NCI-H1092 (cell line): ENCODE results near the gene PELI2.

Experiments
- DNase-seq: peaks from one replicate; lab custom pipeline; 2025; lab: John Stamatoyannopoulos, UW

PELI2 gene

GRCh38 chr14:56172571-56172971, 54.4 kb downstream of the PELI2 start:
- DNase-seq: no peak

GRCh38 chr14:56173365-56173922, 55.2 kb downstream of the PELI2 start:
- no peak for DNase-seq

- no peak for DNase-seq
Measured at GRCh38 chr14:56175773-56176172, 57.6 kb downstream of the PELI2 start.

GRCh38 chr14:56176530-56176929, 58.3 kb downstream of the PELI2 start:
- DNase-seq: no peak

- no peak for DNase-seq
Measured at GRCh38 chr14:56177036-56177435, 58.8 kb downstream of the PELI2 start.

GRCh38 chr14:56180754-56181542, 62.7 kb downstream of the PELI2 start:
- peak; percentile 21 for DNase-seq

GRCh38 chr14:56181681-56182085, 63.5 kb downstream of the PELI2 start:
- DNase-seq: peak; percentile 99

- no peak for DNase-seq
Measured at GRCh38 chr14:56182410-56182809, 64.2 kb downstream of the PELI2 start.

- DNase-seq: no peak
Measured at GRCh38 chr14:56183631-56184157, 65.5 kb downstream of the PELI2 start.

GRCh38 chr14:56185992-56186391, 67.8 kb downstream of the PELI2 start:
- DNase-seq: peak; percentile 16

GRCh38 chr14:56187736-56188135, 69.5 kb downstream of the PELI2 start:
- DNase-seq: no peak

- DNase-seq: no peak
Measured at GRCh38 chr14:56189307-56189706, 71.1 kb downstream of the PELI2 start.

- DNase-seq: no peak
Measured at GRCh38 chr14:56193347-56193746, 75.1 kb downstream of the PELI2 start.

- DNase-seq: no peak
Measured at GRCh38 chr14:56194042-56194441, 75.8 kb downstream of the PELI2 start.

- no peak for DNase-seq
Measured at GRCh38 chr14:56195223-56195622, 77.0 kb downstream of the PELI2 start.

- DNase-seq: peak; percentile 60
Measured at GRCh38 chr14:56195704-56196103, 77.5 kb downstream of the PELI2 start.

- DNase-seq: no peak
Measured at GRCh38 chr14:56196274-56196673, 78.1 kb downstream of the PELI2 start.

- no peak for DNase-seq
Measured at GRCh38 chr14:56197150-56197549, 78.9 kb downstream of the PELI2 start.

- DNase-seq: no peak
Measured at GRCh38 chr14:56198438-56198837, 80.2 kb downstream of the PELI2 start.

- DNase-seq: no peak
Measured at GRCh38 chr14:56199095-56199981, 81.1 kb downstream of the PELI2 start.

- DNase-seq: no peak
Measured at GRCh38 chr14:56199982-56200577, 81.9 kb downstream of the PELI2 start.

GRCh38 chr14:56202256-56202655, 84.0 kb downstream of the PELI2 start:
- DNase-seq: no peak
